ENCODE data around the gene TICAM2.

The TICAM2 gene

DNA sequence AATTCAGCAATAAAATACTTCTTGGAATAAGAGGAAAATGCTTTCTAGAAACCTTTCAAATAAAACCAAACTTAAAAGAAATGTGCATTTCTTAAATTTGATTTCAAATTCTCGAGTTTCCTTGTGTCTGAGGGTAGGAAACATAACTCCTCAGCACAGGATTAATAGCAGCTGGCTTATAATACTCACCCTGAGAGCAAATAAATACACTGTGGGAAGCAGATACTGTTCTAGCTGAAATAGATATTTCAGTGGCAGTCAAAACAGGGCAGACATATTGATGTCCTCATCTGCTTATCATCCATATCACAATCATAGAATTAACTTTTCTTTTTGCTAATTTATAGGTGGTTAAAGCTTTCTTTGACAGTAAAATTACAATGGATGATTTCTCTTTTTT lies 33.6 kb downstream of the TICAM2 start:
- H3K9ac ChIP-seq (ENCODE audit: low read length) = no peak overlapping the region
- H3K9me3 ChIP-seq (ENCODE audit: insufficient read depth, low read length) = no peaks in the 10 kb centered on the region
- no peak overlapping the region for H3K27ac ChIP-seq (ENCODE audit: low read depth, low read length)
- H3K36me3 ChIP-seq (ENCODE audit: low read length) = no peaks in the 10 kb centered on the region
- no peaks in the 10 kb centered on the region for H3K79me2 ChIP-seq (ENCODE audit: insufficient read depth, low read length)
- H3K9me2 ChIP-seq (replicated peaks; ENCODE audit: insufficient read depth, low read length) = no peaks in the 10 kb centered on the region
- H2AFZ ChIP-seq (ENCODE audit: low read depth, low read length, severe bottlenecking) = no peak overlapping the region
- H3K27me3 ChIP-seq (ENCODE audit: low read length) = no peaks in the 10 kb centered on the region
- no peaks in the 10 kb centered on the region for H3F3A ChIP-seq (ENCODE audit: insufficient read depth)
- TF ChIP-seq EZH2phosphoT487 (conservative IDR thresholded peaks at IDR 0.05; ENCODE audit: low read length) (no peak), CTCF (IDR thresholded peaks at IDR 0.05; ENCODE audit: insufficient read depth, low read length, poor library complexity, severe bottlenecking) (no peak)
- H4K20me1 ChIP-seq (ENCODE audit: low read depth, low read length) = no peaks in the 10 kb centered on the region
- H3K4me3 ChIP-seq (ENCODE audit: insufficient read depth, low read length, poor library complexity, severe bottlenecking) = no peak overlapping the region
- no peak overlapping the region for H3K4me2 ChIP-seq (ENCODE audit: low read depth, low read length, poor library complexity, severe bottlenecking)

DNA sequence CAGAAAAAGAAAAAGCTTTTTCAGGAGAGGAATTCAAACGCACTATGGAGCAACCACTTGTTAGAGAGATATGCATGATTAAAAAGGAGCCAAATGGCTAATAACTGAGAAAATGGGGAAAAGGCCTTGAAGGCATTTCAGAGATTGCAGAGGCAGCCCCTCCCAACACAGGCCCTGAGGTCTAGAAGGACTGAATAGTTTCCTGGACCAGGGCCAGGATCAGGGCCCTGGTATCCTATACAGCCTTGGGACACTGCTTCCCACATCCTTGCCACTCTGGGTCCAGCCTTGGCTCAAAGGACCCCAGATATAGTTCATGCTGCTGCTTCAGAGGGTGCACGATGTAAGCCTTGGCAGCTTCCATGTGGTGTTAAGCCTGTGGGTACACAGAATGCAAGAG lies 37.0 kb downstream of the TICAM2 start:
- H3K9ac ChIP-seq (ENCODE audit: low read length) = no peak overlapping the region
- no peak overlapping the region for H3K27ac ChIP-seq (ENCODE audit: low read depth, low read length)
- H3K4me2 ChIP-seq (ENCODE audit: low read depth, low read length, poor library complexity, severe bottlenecking) = no peak overlapping the region
- no peak overlapping the region for H2AFZ ChIP-seq (ENCODE audit: low read depth, low read length, severe bottlenecking)
- no peaks in the 10 kb centered on the region for H3K9me3 ChIP-seq (ENCODE audit: insufficient read depth, low read length)
- H3K4me3 ChIP-seq (ENCODE audit: insufficient read depth, low read length, poor library complexity, severe bottlenecking) = no peak overlapping the region
- H3K36me3 ChIP-seq (ENCODE audit: low read length) = no peaks in the 10 kb centered on the region
- no peaks in the 10 kb centered on the region for H4K20me1 ChIP-seq (ENCODE audit: low read depth, low read length)
- no peaks in the 10 kb centered on the region for H3K79me2 ChIP-seq (ENCODE audit: insufficient read depth, low read length)
- H3K9me2 ChIP-seq (replicated peaks; ENCODE audit: insufficient read depth, low read length) = no peaks in the 10 kb centered on the region
- no peak for TF ChIP-seq CTCF (IDR thresholded peaks at IDR 0.05; ENCODE audit: insufficient read depth, low read length, poor library complexity, severe bottlenecking)
- no peak for TF ChIP-seq EZH2phosphoT487 (conservative IDR thresholded peaks at IDR 0.05; ENCODE audit: low read length)
- no peaks in the 10 kb centered on the region for H3F3A ChIP-seq (ENCODE audit: insufficient read depth)
- no peaks in the 10 kb centered on the region for H3K27me3 ChIP-seq (ENCODE audit: low read length)

DNA sequence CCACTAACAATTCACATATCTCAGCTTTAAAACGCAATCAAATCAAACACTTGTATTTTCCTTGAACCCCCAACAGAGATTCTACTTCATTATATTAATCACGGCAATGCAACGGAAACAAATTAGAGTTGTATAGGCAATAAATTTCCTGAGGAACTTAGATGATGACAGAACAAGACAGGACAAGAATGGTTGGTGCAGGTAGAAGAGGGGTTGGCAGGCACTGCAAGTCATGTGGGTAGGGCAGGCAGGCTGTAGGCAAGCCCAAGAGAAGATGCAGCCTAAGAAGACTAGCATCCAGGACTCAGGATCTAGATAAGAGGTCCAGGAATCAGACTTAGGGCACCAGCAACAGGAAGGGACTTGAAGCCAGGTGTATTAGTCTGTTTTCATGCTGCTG lies 41.1 kb downstream of the TICAM2 start:
- Histone ChIP-seq H3K9ac (ENCODE audit: low read length) (no peak overlapping the region), H3K27me3 (ENCODE audit: low read length) (no peaks in the 10 kb centered on the region), H3K27ac (ENCODE audit: low read depth, low read length) (no peak overlapping the region), H3K4me2 (ENCODE audit: low read depth, low read length, poor library complexity, severe bottlenecking) (no peak overlapping the region), H3K4me3 (ENCODE audit: insufficient read depth, low read length, poor library complexity, severe bottlenecking) (no peak overlapping the region), H3F3A (ENCODE audit: insufficient read depth) (no peaks in the 10 kb centered on the region), H3K36me3 (ENCODE audit: low read length) (no peaks in the 10 kb centered on the region), H3K9me3 (ENCODE audit: insufficient read depth, low read length) (no peaks in the 10 kb centered on the region), H3K79me2 (ENCODE audit: insufficient read depth, low read length) (no peaks in the 10 kb centered on the region), H3K9me2 (replicated peaks; ENCODE audit: insufficient read depth, low read length) (no peaks in the 10 kb centered on the region), H2AFZ (ENCODE audit: low read depth, low read length, severe bottlenecking) (no peak overlapping the region), H4K20me1 (ENCODE audit: low read depth, low read length) (no peaks in the 10 kb centered on the region)
- TF ChIP-seq CTCF (IDR thresholded peaks at IDR 0.05; ENCODE audit: insufficient read depth, low read length, poor library complexity, severe bottlenecking) = no peak
- no peak for TF ChIP-seq EZH2phosphoT487 (conservative IDR thresholded peaks at IDR 0.05; ENCODE audit: low read length)

- Histone ChIP-seq H3F3A (ENCODE audit: insufficient read depth) (no peaks in the 10 kb centered on the region), H3K9me3 (ENCODE audit: insufficient read depth, low read length) (no peaks in the 10 kb centered on the region), H3K9ac (ENCODE audit: low read length) (no peak overlapping the region), H3K36me3 (ENCODE audit: low read length) (no peaks in the 10 kb centered on the region), H4K20me1 (ENCODE audit: low read depth, low read length) (no peaks in the 10 kb centered on the region), H3K27me3 (ENCODE audit: low read length) (no peaks in the 10 kb centered on the region), H3K4me3 (ENCODE audit: insufficient read depth, low read length, poor library complexity, severe bottlenecking) (no peak overlapping the region), H3K9me2 (replicated peaks; ENCODE audit: insufficient read depth, low read length) (no peaks in the 10 kb centered on the region), H3K79me2 (ENCODE audit: insufficient read depth, low read length) (no peaks in the 10 kb centered on the region), H2AFZ (ENCODE audit: low read depth, low read length, severe bottlenecking) (no peak overlapping the region), H3K4me2 (ENCODE audit: low read depth, low read length, poor library complexity, severe bottlenecking) (no peak overlapping the region), H3K27ac (ENCODE audit: low read depth, low read length) (no peak overlapping the region)
- TF ChIP-seq CTCF (IDR thresholded peaks at IDR 0.05; ENCODE audit: insufficient read depth, low read length, poor library complexity, severe bottlenecking) (no peak), EZH2phosphoT487 (conservative IDR thresholded peaks at IDR 0.05; ENCODE audit: low read length) (no peak)
Observed at GRCh38 chr5:115559524-115559923, 42.8 kb downstream of the TICAM2 start.
